ENCODE data around the gene TMEM69.
"Not testable (repeated sequence)": the region's sequence is repeated elsewhere in the genome, so short reads cannot be mapped to it uniquely, and the experiment has no call there.

TMEM69 gene

DNA sequence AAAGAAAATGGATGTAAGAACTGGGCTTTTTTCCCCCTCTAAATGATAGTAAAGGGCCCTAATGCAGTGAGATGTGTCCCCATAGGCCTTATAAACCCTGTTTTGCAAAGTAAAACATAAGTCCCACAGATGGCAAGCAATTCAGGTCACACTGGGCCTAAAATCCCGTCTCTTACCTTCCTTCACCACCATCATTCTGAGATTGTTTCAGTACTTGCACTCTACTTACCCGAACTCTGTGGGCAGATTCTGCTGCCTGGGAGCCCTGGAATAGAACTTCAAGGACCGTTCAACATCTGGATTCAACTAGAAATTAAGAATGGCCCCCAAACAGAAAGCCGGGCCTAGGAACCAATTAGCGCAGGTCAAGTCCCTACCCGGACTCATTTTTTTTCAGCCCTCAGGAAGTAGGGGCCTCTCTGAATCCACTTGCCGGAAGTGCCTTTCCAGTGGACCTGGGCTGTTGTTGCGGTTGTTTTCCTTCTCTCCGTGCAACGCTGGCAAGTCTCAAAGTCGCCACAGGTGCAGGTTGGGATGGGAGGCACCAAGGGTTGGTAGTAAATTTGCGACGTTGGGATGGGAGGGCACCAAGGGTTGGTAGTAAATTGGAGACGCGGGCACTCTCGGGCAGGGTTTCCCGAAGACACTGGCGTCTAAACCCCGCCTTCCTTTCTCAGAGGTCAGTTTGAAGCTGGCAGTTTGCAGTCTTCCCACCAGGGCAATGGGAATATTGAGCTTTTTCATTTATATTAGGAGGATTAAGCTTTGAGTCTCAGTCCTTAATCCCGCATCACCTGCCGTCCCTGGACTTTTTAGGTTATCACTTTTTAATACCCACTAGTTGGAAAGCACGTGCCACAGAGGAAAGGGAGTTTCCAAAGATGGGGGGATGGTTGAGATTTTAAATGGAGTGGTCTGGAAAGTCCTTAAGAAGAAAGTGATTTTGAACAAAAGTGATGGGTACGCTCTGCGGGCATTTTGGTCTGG is at the start of gene TMEM69:
Gene TMEM69, plus strand, starts transcription at position 428 of the 987 bp plus-strand sequence. CDS start 2,888 bp downstream, outside the sequence.
- peak; percentile 78 for DNase-seq

DNA sequence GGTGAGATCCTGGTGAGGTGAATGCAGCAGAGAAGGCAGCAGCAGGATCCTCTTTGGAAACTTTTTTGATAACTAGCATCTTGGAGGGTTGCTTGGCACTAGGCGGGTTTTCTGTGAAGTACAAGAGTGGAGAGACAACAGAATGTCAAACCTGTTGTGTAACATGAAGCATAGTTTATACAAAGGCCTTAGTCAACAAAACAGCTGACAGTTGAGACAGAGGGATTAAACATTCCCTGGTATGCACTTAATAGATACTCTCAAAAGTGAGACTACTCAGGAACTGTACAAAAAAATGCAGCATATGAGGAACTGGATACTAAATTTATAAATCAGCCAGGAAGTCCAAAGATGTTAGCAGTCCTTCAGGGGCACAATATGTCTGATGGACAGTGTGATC is 47.7 kb upstream of the TMEM69 start:
- no peak for DNase-seq

DNA sequence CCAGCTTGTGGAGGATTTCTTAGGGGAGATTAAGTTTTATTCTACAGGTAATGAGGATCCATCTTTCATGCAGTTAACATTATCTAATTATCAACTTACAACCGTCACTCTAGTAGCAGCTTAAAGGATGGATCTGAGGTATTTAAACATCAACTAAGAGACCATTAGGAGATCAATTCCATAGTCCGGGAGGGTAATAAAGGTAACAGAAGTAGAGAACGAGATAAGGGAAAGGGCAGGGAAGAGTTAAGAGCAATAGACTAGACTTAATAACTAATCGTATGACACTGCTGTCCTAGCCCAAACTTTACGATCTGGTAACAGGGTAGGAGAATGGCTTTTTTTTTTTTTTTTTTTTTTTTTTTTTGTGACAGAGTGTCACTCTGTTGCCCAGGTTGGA is 44.7 kb upstream of the TMEM69 start:
- DNase-seq = no peak

GRCh38 chr1:45643978-45644377 is 44.0 kb upstream of the TMEM69 start:
- DNase-seq = no peak

GRCh38 chr1:45644661-45645060 is 43.3 kb upstream of the TMEM69 start:
- DNase-seq = no peak

DNA sequence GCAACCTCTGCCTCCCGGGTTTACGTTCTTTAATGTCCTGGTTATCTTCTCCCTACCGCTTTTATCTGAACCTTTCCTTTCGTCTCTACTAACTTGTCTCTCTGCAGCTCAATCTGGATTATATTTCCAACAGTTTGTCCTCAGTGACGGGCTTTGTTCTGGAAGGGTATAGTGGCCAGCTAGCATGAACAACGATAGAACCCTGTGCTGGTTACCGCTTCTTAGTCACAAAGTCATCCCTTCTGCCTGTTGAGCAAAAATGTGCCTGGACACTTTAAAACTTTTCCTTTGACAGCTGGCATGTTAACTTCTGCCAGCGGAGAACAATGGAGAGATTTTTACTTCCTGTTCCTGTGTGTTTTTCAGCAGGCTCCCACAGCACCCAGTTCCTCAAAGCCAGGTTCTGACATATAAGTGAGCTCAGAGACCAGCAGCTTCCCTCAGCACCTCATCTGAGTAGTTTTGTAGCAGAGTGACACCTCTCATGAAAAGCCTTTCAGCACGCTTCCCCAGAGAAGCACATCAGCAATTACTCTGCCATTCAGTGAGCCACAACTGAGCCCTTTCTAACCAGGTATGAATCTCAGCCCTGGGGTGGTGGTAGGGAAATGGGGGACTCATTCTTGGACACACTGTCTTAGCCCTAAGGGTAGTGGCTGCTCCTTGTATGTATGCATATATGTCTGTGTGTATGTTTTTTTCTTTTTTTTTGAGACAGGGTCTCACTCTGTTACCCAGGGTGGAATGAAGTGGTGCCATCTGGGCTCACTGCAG is 40.5 kb upstream of the TMEM69 start:
- DNase-seq = no peak

GRCh38 chr1:45654540-45655280 is 33.3 kb upstream of the TMEM69 start:
- DNase-seq = no peak

- DNase-seq = no peak
Observed at GRCh38 chr1:45656573-45657226, 31.3 kb upstream of the TMEM69 start.

DNA sequence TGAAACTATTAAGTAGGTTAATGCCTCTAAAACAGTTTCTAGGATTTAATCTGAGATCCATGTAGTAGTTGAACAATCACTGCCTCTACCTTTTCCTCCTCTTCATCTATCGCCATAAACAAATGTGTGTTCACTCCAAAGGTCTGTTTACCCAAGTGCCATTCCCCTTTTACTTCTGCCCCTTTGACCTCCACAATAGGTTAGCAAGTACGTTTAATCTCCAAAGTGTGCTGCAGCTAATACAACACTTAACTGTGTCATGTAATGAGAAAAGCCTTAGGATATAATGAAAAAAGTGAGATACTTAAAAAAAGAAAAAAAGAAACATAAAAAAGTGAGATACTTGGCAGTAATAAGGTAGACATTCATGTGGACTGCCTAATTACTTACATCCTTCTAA is 29.8 kb upstream of the TMEM69 start:
- no peak for DNase-seq

- DNase-seq = no peak
Observed at GRCh38 chr1:45659222-45659621, 28.8 kb upstream of the TMEM69 start.

- DNase-seq = no peak
Observed at GRCh38 chr1:45660336-45660735, 27.6 kb upstream of the TMEM69 start.

DNA sequence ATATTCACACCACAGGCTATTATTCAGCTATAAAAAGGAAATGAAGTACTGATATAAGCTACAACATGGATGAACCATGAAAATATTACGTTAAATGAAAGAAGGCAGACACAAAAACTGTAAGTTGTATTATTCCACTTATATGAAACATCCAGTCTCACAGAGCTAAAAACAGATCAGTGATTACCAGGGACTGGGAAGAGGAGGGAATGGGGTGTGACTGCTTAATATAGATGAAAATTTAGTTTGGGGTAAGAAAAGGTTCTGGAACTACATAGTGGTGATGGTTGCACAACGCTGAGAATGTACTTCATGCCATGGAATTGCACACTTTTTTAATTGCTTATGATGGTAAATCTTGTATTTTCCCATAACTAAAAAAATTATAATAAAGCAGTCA is 21.1 kb upstream of the TMEM69 start:
- DNase-seq = no peak

DNA sequence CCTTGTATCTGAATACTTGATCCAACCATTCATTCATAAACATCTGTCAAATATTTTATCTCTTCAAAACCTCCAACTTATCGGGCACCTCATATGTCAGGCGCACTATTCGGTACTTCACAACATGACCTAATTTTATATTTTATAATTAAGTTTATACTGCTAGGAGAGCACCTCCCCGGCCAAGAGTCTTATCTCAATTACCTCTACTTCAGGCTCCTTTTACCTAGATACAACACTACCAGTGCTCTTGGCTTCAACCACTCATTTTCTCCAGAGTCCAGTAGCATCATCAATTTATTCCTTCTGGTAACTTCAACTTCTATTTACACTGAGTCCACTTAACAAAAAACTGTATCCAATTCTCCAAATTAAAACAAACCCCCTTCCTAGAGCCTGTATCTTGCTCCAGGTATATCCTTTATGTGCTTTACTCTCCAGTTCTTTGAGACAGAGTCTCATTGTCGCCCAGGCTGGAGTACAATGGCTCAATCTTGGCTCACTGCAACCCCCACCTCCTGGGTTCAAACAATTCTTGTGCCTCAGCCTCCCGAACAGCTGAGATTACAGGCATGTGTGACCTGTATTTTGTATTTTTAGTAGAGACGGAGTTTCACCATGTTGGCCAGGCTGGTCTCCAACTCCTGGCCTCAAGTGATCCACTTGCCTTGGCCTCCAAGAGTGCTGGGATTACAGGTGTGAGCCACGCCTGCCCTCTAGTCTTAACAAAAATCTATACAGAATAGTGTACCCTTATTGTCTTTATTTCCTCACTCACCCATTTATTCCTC is 20.5 kb upstream of the TMEM69 start:
- DNase-seq = no peak

DNA sequence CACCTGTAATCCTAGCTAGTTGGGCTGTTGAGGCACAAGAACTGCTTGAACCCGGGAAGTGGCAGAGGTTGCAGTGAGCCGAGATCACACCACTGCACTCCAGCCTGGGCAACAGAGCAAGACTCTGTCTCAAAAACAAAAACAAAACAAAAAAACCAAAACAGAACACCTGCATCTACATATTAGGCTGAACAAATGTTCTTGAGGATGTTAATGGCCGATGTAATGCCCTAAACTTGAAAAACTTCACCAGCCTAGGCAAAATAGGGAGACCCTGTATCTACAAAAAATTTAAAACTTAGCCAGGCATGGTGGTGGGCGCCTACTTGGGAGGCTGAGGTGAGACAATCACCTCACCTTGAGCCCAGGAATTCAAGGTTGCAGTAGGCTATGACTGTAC is 19.5 kb upstream of the TMEM69 start:
- no peak for DNase-seq

DNA sequence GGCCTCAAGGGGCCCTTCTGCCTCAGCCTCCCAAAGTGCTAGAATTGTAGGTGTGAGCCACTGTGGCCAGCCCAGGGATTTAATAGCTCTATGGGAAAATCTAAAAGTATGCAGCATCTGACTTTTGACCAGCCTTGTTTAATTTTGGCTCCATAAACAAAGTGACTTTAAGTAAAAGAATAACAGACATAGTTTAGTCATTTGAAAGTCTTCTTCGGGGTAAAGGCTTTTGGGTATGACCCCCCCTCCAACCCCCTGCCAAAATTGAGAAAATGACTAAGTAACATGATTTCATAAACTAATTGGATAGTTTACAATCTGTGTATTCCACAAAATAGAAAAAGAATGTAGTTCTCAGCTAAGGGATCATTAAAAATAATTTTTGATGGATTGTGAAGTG is 18.6 kb upstream of the TMEM69 start:
- DNase-seq = no peak

DNA sequence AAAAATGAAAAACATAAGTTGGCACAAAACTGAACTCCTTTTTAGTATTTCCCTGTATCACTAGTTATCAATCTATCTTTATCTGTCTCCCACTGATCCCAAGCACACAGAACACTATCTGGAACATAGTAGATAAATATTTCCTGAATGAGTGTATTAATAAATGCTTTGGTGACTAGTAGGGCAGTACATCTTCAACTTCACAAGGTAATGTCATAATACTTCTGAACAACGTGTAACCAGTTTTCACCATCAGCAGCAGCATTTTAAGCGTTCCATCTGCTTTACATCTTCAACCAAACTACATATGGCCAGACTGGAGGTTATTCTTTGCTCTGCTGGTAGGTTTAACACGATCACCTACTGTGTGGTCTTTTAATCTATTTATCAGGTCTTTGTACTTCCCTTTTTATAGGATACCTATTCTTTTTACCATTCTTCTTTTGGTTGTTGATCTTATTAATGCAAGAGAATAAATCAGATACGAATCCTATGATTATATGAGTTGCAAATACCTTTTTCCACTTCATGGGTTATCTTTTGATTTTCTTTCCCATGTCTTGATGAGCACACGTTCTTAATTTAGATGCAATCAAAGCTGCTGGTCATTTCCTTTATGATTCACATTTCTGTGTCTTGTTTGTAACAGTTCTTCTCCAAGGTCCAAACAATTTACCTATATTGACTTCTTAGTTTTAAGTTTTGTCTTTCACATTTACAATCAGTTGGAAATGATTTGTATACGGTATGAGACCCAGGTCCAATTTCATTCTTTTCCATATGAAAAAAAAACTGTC is 17.9 kb upstream of the TMEM69 start:
- no peak for DNase-seq

DNA sequence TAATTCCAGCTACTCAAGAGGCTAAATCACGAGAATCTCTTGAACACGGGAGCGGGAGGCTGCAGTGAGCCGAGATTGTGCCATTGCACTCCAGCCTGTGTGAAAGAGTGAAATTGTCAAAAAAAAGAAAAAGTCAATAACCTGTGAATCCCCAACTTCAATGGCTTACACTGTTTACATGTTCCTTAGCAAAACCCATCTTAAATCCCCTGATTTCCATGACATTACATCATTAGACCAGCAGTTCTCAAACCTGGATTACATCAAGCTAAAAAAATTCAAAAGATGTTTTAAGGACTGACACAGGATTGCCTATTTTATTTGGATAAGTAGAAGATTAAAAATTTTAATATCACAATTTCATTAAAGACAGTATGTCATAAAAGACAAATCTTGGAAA is 14.0 kb upstream of the TMEM69 start:
- DNase-seq = no peak

- DNase-seq = no peak
Observed at GRCh38 chr1:45674478-45674877, 13.5 kb upstream of the TMEM69 start.

DNA sequence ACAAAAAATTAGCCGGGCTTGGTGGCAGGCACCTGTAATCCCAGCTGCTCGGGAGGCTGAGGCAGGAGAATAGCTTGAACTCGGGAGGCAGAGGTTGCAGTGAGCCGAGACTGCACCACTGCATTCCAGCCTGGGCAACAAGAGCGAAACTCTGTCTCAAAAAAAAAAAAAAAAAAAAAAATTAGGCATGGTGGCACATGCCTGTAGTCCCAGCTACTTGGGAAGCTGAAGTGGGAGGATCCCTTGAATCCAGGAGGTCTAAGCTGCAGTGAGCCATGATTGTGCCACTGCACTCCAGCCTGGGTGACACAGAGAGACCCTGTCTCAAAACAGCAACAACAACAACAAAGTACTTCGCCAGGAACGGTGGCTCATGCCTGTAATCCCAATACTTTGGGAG is 11.4 kb upstream of the TMEM69 start:
- not testable (repeated sequence) for DNase-seq

DNA sequence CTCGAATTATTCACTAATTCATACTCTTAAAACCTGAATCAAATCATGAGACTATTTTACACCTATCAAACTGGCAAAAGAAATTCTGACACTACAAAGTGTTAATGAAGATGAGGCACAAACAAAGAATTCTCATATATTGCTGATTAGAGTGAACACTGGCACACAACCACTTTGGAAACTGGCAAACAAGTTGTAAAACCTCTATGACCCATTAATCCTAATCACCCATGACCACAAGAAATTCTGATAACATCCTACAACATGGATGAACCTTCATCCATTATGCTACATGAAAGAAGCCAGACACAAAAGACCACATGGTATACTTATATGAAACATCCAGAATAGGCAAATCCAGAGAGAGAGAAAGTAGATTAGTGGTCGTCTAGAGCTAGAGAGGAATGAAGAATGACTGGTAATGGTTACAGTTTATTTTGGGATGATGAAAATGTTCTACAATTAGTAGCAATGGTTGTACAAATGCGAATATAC is 10.2 kb upstream of the TMEM69 start:
- DNase-seq = no peak

GRCh38 chr1:45678489-45678888 is 9.5 kb upstream of the TMEM69 start:
- no peak for DNase-seq
